Mammary epithelial cell (primary cell): ENCODE measurements around the gene KDELR1.

ENCODE experiments used
- CTCF ChIP-seq, 2 donors: IDR thresholded peaks in 1 of 2; conservative IDR thresholded peaks in 1 of 2; 2 replicates each; pipeline ENCODE4 v1.5.1; 2011 to 2012; ENCODE audit warnings: inconsistent platforms in 2 of 2, low read length in 2 of 2, mild to moderate bottlenecking in 2 of 2, control low read depth in 1 of 2, low read depth in 1 of 2; ENCODE audit not compliant: insufficient read depth in 1 of 2; ENCODE audit errors: extremely low read depth in 1 of 2
- EZH2 ChIP-seq: IDR thresholded peaks from 2 replicates; pipeline ENCODE4 v1.6.1; 2012; ENCODE audit warnings: low read length, inconsistent platforms, borderline replicate concordance

GRCh38 chr19:48362716-48363499 lies 28.4 kb downstream of the KDELR1 start:
- TF ChIP-seq CTCF (conservative IDR thresholded peaks at IDR 0.05 in 1 of 2, IDR thresholded peaks at IDR 0.05 in 1 of 2; ENCODE audit: extremely low read depth in 1 of 2, insufficient read depth in 1 of 2, low read depth in 1 of 2, low read length in 2 of 2) (no peak), EZH2 (no peak)
